ENCODE results near the gene TMTC4. TPM values are rescaled to one million over a fixed set of nuclear protein-coding genes. Genes with fewer than 3 reads are reported as not detected.

The TMTC4 gene
- total and polyA plus RNA-seq, 8 donors: 5.4 to 38.9 (median 8.2) TPM

GRCh38 chr13:100659578-100659977 is 15.0 kb downstream of the TMTC4 start:
- WGBS, 5 donors: 88 to 97% (median 90%) methylated on average over 4 of the region's 4 CpGs
- TF ChIP-seq POLR2A (IDR thresholded peaks at IDR 0.05): no peak
- TF ChIP-seq EP300 (IDR thresholded peaks at IDR 0.05): no peak
- TF ChIP-seq CTCF (IDR thresholded peaks at IDR 0.05): no peak
- TF ChIP-seq POLR2AphosphoS5 (IDR thresholded peaks at IDR 0.05): no peak
- Histone ChIP-seq H3K4me3 (no peak overlapping the region), H3K36me3 (peaks cover 42 to 95% (median 91%) of the 10 kb centered on the region in 4 donors), H3K4me1 (no peaks in the 10 kb centered on the region), H3K27ac (no peak overlapping the region), H3K27me3 (no peaks in the 10 kb centered on the region), H3K9me3 (no peaks in the 10 kb centered on the region)
- intact Hi-C loops (cut with DNase I; ENCODE audit: low total_unique reads): no loop called here
- DNase-seq: no peak

- no peak for DNase-seq
- Histone ChIP-seq H3K4me3 (no peak overlapping the region), H3K27ac (no peak overlapping the region), H3K4me1 (no peaks in the 10 kb centered on the region), H3K36me3 (peaks cover 32 to 93% (median 87%) of the 10 kb centered on the region in 4 donors), H3K27me3 (no peaks in the 10 kb centered on the region), H3K9me3 (no peaks in the 10 kb centered on the region)
- 38 to 61% (median 44%) methylated on average over 2 of the region's 2 CpGs for WGBS, 5 donors
- intact Hi-C loops (cut with DNase I; ENCODE audit: low total_unique reads): no loop called here
- TF ChIP-seq POLR2A (IDR thresholded peaks at IDR 0.05) (no peak), POLR2AphosphoS5 (IDR thresholded peaks at IDR 0.05) (no peak), EP300 (IDR thresholded peaks at IDR 0.05) (no peak), CTCF (IDR thresholded peaks at IDR 0.05) (no peak)
These were observed 16.2 kb downstream of the TMTC4 start for GRCh38 chr13:100658363-100658762.

- H3K27me3 ChIP-seq: no peaks in the 10 kb centered on the region
- no peaks in the 10 kb centered on the region for H3K9me3 ChIP-seq
- no peak overlapping the region for H3K4me3 ChIP-seq
- intact Hi-C loops (cut with DNase I; ENCODE audit: low total_unique reads): no loop called here
- H3K36me3 ChIP-seq: peaks cover 27 to 93% (median 87%) of the 10 kb centered on the region in 4 donors
- no peak overlapping the region for H3K27ac ChIP-seq
- 79 to 83% (median 81%) methylated on average over 5 of the region's 5 CpGs for WGBS, 5 donors
- no peaks in the 10 kb centered on the region for H3K4me1 ChIP-seq
- TF ChIP-seq EP300 (IDR thresholded peaks at IDR 0.05) (no peak), CTCF (IDR thresholded peaks at IDR 0.05) (no peak), POLR2AphosphoS5 (IDR thresholded peaks at IDR 0.05) (no peak), POLR2A (IDR thresholded peaks at IDR 0.05) (no peak)
- DNase-seq: no peak
These were observed 16.7 kb downstream of the TMTC4 start for GRCh38 chr13:100657881-100658315.

GRCh38 chr13:100652510-100652909 is 22.1 kb downstream of the TMTC4 start:
- Histone ChIP-seq H3K4me3 (no peak overlapping the region), H3K4me1 (no peaks in the 10 kb centered on the region), H3K27me3 (no peaks in the 10 kb centered on the region), H3K9me3 (no peaks in the 10 kb centered on the region), H3K27ac (no peak overlapping the region), H3K36me3 (peaks cover 8 to 52% (median 51%) of the 10 kb centered on the region in 4 donors)
- no peak for DNase-seq
- 80 to 94% (median 90%) methylated on average over 2 of the region's 2 CpGs for WGBS, 5 donors
- no peak for TF ChIP-seq POLR2AphosphoS5 (IDR thresholded peaks at IDR 0.05)
- TF ChIP-seq EP300 (IDR thresholded peaks at IDR 0.05): no peak
- intact Hi-C loops (cut with DNase I; ENCODE audit: low total_unique reads): no loop called here

GRCh38 chr13:100650326-100650725 is 24.3 kb downstream of the TMTC4 start:
- Histone ChIP-seq H3K36me3 (peaks cover 1 to 31% (median 30%) of the 10 kb centered on the region in 4 donors), H3K9me3 (no peaks in the 10 kb centered on the region), H3K27ac (no peak overlapping the region), H3K4me3 (no peak overlapping the region), H3K4me1 (no peaks in the 10 kb centered on the region), H3K27me3 (no peaks in the 10 kb centered on the region)
- DNase-seq: no peak
- TF ChIP-seq POLR2AphosphoS5 (IDR thresholded peaks at IDR 0.05): no peak
- TF ChIP-seq CTCF (IDR thresholded peaks at IDR 0.05): no peak
- TF ChIP-seq EP300 (IDR thresholded peaks at IDR 0.05): no peak
- TF ChIP-seq POLR2A (IDR thresholded peaks at IDR 0.05): no peak
- intact Hi-C loops (cut with DNase I; ENCODE audit: low total_unique reads): no loop called here
- WGBS, 5 donors: 81 to 90% (median 86%) methylated on average over 13 to 14 of the region's 14 CpGs
